IMR-90 (cell line): ENCODE results near the gene RBFA.

Experiments used
- BHLHE40 ChIP-seq: fragments of 150-350 bp; IDR thresholded peaks from 2 replicates; pipeline ENCODE4 v1.6.1; 2016; ENCODE audit warnings: mild to moderate bottlenecking, low read depth, low read length
- CEBPB ChIP-seq: IDR thresholded peaks from 2 replicates; pipeline ENCODE4 v1.6.1; 2012; ENCODE audit warnings: low read depth, low read length, improper control_type of control experiment
- CHD1 ChIP-seq: IDR thresholded peaks from 2 replicates; pipeline ENCODE4 v1.6.1; 2012; ENCODE audit warnings: low read depth, low read length, improper control_type of control experiment
- FOS ChIP-seq: fragments of 150-350 bp; IDR thresholded peaks from 2 replicates; pipeline ENCODE4 v1.6.1; 2016; ENCODE audit warnings: low read depth, low read length
- MAFK ChIP-seq: IDR thresholded peaks from 2 replicates; pipeline ENCODE4 v1.6.1; 2012; ENCODE audit warnings: low read depth, low read length, improper control_type of control experiment
- MAZ ChIP-seq: IDR thresholded peaks from 2 replicates; pipeline ENCODE4 v1.6.1; 2012; ENCODE audit warnings: low read depth, mild to moderate bottlenecking, low read length, improper control_type of control experiment, moderate library complexity, borderline replicate concordance
- MXI1 ChIP-seq: IDR thresholded peaks from 2 replicates; pipeline ENCODE4 v1.6.1; 2012; ENCODE audit warnings: low read depth, mild to moderate bottlenecking, low read length, moderate library complexity, borderline replicate concordance
- NFE2L2 ChIP-seq: fragments of 150-350 bp; IDR thresholded peaks from 2 replicates; pipeline ENCODE4 v1.6.1; 2016; ENCODE audit warnings: low read depth, mild to moderate bottlenecking, low read length
- POLR2A ChIP-seq: IDR thresholded peaks from 2 replicates; pipeline ENCODE4 v1.6.1; 2012; ENCODE audit warnings: mild to moderate bottlenecking, low read depth, low read length
- RAD21 ChIP-seq: IDR thresholded peaks from 2 replicates; pipeline ENCODE4 v1.6.1; 2012; ENCODE audit warnings: low read length, improper control_type of control experiment
- RCOR1 ChIP-seq: IDR thresholded peaks from 2 replicates; pipeline ENCODE4 v1.6.1; 2012; ENCODE audit warnings: mild to moderate bottlenecking, low read length, improper control_type of control experiment; ENCODE audit not compliant: insufficient replicate concordance
- TF ChIP-seq, protein P1 (sequence below): conservative IDR thresholded peaks from 2 replicates; pipeline ENCODE4 v1.5.1; 2012; ENCODE audit warnings: mild to moderate bottlenecking, low read depth, low read length, improper control_type of control experiment
- TF ChIP-seq, protein P2 (sequence below): fragments of 150-350 bp; IDR thresholded peaks from 2 replicates; pipeline ENCODE4 v1.6.1; 2017; ENCODE audit warnings: mild to moderate bottlenecking, antibody characterized with exemption, low read length, low read depth
- TF ChIP-seq, protein P3 (sequence below): fragments of 150-350 bp; IDR thresholded peaks from 2 replicates; pipeline ENCODE4 v1.6.1; 2016; ENCODE audit warnings: low read depth, mild to moderate bottlenecking, low read length, moderate library complexity, borderline replicate concordance

DNA sequence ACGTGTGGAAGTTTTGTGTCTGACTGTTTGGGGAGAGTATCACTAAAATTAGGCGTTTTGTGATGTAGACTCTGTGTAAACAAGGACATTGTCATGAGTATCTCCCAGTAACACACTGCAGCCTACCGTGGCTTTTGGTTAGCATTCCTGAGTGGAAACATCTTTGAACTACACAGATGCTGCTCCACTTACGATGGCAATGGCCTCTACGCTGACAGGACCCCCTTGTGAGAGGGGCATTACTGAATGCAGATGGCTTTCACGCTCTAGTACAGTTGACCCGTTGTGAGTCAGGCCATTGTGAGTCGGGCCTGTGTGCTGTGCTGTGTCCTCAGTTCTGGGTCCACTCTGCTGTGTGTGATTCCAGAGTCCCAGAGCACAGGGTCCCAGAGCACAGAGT lies 40.5 kb downstream of the RBFA start:
- TF ChIP-seq, protein P1, sequence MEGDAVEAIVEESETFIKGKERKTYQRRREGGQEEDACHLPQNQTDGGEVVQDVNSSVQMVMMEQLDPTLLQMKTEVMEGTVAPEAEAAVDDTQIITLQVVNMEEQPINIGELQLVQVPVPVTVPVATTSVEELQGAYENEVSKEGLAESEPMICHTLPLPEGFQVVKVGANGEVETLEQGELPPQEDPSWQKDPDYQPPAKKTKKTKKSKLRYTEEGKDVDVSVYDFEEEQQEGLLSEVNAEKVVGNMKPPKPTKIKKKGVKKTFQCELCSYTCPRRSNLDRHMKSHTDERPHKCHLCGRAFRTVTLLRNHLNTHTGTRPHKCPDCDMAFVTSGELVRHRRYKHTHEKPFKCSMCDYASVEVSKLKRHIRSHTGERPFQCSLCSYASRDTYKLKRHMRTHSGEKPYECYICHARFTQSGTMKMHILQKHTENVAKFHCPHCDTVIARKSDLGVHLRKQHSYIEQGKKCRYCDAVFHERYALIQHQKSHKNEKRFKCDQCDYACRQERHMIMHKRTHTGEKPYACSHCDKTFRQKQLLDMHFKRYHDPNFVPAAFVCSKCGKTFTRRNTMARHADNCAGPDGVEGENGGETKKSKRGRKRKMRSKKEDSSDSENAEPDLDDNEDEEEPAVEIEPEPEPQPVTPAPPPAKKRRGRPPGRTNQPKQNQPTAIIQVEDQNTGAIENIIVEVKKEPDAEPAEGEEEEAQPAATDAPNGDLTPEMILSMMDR: no peak
- TF ChIP-seq MAZ: no peak
- no peak for TF ChIP-seq MXI1
- TF ChIP-seq, protein P2, sequence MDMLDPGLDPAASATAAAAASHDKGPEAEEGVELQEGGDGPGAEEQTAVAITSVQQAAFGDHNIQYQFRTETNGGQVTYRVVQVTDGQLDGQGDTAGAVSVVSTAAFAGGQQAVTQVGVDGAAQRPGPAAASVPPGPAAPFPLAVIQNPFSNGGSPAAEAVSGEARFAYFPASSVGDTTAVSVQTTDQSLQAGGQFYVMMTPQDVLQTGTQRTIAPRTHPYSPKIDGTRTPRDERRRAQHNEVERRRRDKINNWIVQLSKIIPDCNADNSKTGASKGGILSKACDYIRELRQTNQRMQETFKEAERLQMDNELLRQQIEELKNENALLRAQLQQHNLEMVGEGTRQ: no peak
- TF ChIP-seq NFE2L2: no peak
- TF ChIP-seq RAD21: no peak
- TF ChIP-seq RCOR1: no peak
- no peak for TF ChIP-seq CEBPB
- TF ChIP-seq MAFK: no peak
- TF ChIP-seq, protein P3, sequence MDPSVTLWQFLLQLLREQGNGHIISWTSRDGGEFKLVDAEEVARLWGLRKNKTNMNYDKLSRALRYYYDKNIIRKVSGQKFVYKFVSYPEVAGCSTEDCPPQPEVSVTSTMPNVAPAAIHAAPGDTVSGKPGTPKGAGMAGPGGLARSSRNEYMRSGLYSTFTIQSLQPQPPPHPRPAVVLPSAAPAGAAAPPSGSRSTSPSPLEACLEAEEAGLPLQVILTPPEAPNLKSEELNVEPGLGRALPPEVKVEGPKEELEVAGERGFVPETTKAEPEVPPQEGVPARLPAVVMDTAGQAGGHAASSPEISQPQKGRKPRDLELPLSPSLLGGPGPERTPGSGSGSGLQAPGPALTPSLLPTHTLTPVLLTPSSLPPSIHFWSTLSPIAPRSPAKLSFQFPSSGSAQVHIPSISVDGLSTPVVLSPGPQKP: no peak
- TF ChIP-seq BHLHE40: no peak
- no peak for TF ChIP-seq FOS
- no peak for TF ChIP-seq CHD1
- no peak for TF ChIP-seq POLR2A
